HUES6 (cell line): ENCODE data around the gene ASMTL.
"Not testable (repeated sequence)": the region's sequence is repeated elsewhere in the genome, so short reads cannot be mapped to it uniquely, and the experiment has no call there.

Experiments
- H3K27ac ChIP-seq: 2 replicates; pipeline ENCODE4 v1.7.0; 2013; ENCODE audit warnings: low read depth, mild to moderate bottlenecking, low read length, inconsistent platforms
- H3K27me3 ChIP-seq: 2 replicates; pipeline ENCODE4 v1.6.1; 2013; ENCODE audit warnings: low read length; ENCODE audit not compliant: control insufficient read depth, insufficient read depth
- H3K36me3 ChIP-seq: 2 replicates; pipeline ENCODE4 v1.6.1; 2013; ENCODE audit warnings: low read length; ENCODE audit not compliant: control insufficient read depth, insufficient read depth
- H3K4me1 ChIP-seq: 2 replicates; pipeline ENCODE4 v1.6.1; 2013; ENCODE audit warnings: low read length; ENCODE audit not compliant: control insufficient read depth, insufficient read depth
- H3K4me3 ChIP-seq: 2 replicates; pipeline ENCODE4 v1.5.1; 2013; ENCODE audit warnings: low read depth, low read length
- H3K9ac ChIP-seq: one replicate; pipeline ENCODE4 v1.6.1; 2013; ENCODE audit warnings: mild to moderate bottlenecking, low read length
- H3K9me3 ChIP-seq: 2 replicates; pipeline ENCODE4 v1.6.1; 2013; ENCODE audit warnings: low read depth, low read length; ENCODE audit not compliant: control insufficient read depth, insufficient read depth

ASMTL gene

GRCh38 chrX:1380672-1381233, 72.0 kb downstream of the ASMTL start:
- Histone ChIP-seq H3K27ac (no peak overlapping the region), H3K9me3 (no peaks in the 10 kb centered on the region), H3K4me3 (no peak overlapping the region), H3K36me3 (peaks cover 31% of the 10 kb centered on the region), H3K4me1 (0 out of 2 replicates have a peak, but pooled peaks cover 4% of the 10 kb centered on the region), H3K27me3 (no peaks in the 10 kb centered on the region), H3K9ac (no peak overlapping the region)

DNA sequence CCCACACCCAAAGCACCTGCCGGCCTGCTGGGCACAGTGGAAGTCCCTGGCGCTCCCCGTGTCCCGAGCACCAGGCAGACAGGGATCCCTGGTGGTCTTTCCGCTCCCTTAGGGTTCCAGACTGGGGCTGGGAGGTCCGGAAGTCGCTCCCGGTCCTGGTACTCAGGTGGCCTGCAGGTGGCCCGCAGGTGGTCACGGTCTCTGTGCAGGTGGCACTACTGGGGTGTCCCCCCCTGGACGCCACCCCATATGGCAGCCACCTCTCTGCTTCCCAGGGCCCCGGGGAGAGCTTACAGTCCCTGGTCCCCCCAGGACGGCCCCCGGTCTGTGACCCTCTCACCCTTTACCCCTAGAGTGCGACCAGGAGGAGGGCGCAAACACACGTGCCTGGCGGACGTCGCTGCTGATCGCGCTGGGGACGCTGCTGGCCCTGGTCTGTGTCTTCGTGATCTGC, 74.4 kb downstream of the ASMTL start:
- Histone ChIP-seq H3K4me3 (no peak overlapping the region), H3K36me3 (peaks cover 9% of the 10 kb centered on the region; the same call in 1 of the 2 replicates), H3K9me3 (no peaks in the 10 kb centered on the region), H3K27ac (no peak overlapping the region), H3K4me1 (0 out of 2 replicates have a peak, but pooled peaks cover 4% of the 10 kb centered on the region), H3K9ac (no peak overlapping the region), H3K27me3 (no peaks in the 10 kb centered on the region)

GRCh38 chrX:1368385-1368698, 84.4 kb downstream of the ASMTL start:
- H3K27ac ChIP-seq = no peak overlapping the region
- no peaks in the 10 kb centered on the region for H3K9me3 ChIP-seq
- no peak overlapping the region for H3K4me3 ChIP-seq
- H3K9ac ChIP-seq = no peak overlapping the region
- no peaks in the 10 kb centered on the region for H3K27me3 ChIP-seq
- H3K36me3 ChIP-seq = no peaks in the 10 kb centered on the region
- H3K4me1 ChIP-seq = no peaks in the 10 kb centered on the region

DNA sequence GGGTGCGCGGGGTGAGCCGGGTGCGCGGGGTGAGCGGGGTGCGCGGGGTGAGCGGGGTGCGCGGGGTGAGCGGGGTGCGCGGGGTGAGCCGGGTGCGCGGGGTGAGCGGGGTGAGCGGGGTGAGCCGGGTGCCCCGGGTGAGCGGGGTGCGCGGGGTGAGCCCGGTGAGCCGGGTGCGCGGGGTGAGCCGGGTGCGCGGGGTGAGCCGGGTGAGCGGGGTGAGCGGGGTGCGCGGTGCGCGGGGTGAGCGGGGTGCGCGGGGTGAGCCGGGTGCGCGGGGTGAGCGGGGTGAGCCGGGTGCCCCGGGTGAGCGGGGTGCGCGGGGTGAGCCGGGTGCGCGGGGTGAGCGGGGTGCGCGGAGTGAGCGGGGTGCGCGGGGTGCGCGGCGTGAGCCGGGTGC, 86.3 kb downstream of the ASMTL start:
- H3K4me1 ChIP-seq, H3K36me3 ChIP-seq, H3K4me3 ChIP-seq, H3K27me3 ChIP-seq, H3K9ac ChIP-seq, H3K9me3 ChIP-seq, H3K27ac ChIP-seq: not testable (repeated sequence)

GRCh38 chrX:1361910-1362309, 90.8 kb downstream of the ASMTL start:
- Histone ChIP-seq H3K27ac (no peak overlapping the region), H3K4me3 (no peak overlapping the region), H3K9me3 (peaks cover 5% of the 10 kb centered on the region), H3K9ac (no peak overlapping the region), H3K27me3 (no peaks in the 10 kb centered on the region), H3K4me1 (no peaks in the 10 kb centered on the region), H3K36me3 (peaks cover 16% of the 10 kb centered on the region)

DNA sequence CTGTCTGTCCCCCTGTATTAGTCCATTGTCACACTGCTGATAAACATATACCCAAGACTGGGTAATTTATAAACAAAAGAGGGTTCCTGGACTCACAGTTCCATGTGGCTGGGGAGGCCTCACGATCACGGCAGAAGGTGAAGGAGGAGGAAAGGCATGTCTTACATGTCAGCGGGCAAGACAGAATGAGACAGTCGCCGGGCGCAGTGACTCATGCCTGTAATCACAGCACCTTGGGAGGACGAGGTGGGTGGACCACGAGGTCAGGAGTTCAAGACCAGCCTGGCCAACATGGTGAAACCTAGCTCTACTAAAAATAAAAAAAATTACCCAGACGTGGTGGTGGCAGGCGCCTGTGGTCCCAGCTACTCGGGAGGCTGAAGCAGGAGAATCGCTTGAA, 91.4 kb downstream of the ASMTL start:
- Histone ChIP-seq H3K9me3 (peaks cover 5% of the 10 kb centered on the region), H3K27me3 (no peaks in the 10 kb centered on the region), H3K4me3 (no peak overlapping the region), H3K4me1 (no peaks in the 10 kb centered on the region), H3K36me3 (peaks cover 16% of the 10 kb centered on the region), H3K27ac (no peak overlapping the region), H3K9ac (no peak overlapping the region)

DNA sequence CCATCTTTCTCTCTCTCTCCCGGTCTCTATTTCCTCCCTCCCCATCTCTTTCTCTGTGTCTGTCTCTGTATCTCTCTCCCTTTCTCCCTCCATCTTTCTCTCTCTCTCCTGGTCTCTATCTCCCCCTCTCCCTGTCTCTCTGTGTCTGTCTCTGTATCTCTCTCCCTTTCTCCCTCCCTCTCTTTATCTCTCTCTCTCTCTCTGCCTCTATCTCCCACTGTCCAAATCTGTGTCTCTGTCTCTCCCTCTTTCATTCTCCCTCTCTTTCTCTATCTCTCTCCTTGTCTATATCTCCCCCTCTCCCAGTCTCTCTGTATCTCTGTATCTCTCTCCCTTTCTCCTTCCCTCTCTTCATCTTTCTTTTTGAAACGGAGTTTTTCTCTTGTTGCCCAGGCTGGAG, 92.5 kb downstream of the ASMTL start:
- H3K27me3 ChIP-seq = no peaks in the 10 kb centered on the region
- H3K4me1 ChIP-seq = peaks cover 8% of the 10 kb centered on the region
- H3K27ac ChIP-seq = no peak overlapping the region
- H3K4me3 ChIP-seq = no peak overlapping the region
- no peak overlapping the region for H3K9ac ChIP-seq
- peaks cover 16% of the 10 kb centered on the region for H3K36me3 ChIP-seq
- H3K9me3 ChIP-seq = peaks cover 5% of the 10 kb centered on the region

DNA sequence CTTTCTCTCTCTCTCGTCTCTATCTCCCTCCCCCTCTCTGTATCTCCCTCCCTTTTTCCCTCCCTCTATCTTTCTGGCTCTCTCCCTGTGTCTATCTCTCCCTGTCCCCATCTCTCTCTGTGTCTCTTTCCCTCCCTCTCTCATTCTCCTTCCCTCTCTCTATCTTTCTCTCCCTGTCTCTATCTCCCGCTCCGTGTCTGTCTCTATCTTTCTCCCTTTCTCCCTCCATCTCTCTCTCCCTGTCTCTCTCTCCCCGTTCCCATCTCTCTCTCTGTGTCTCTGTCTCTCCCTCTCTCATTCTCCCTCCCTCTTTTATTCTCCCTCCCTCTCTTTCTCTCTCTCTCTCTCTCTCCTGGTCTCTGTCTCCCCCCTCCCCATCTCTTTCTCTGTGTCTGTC, 93.2 kb downstream of the ASMTL start:
- Histone ChIP-seq H3K27me3 (no peaks in the 10 kb centered on the region), H3K4me3 (no peak overlapping the region), H3K27ac (no peak overlapping the region), H3K9ac (no peak overlapping the region), H3K36me3 (peaks cover 16% of the 10 kb centered on the region), H3K4me1 (peaks cover 8% of the 10 kb centered on the region), H3K9me3 (peaks cover 5% of the 10 kb centered on the region)

- peaks cover 5% of the 10 kb centered on the region for H3K9me3 ChIP-seq
These were observed 93.8 kb downstream of the ASMTL start for GRCh38 chrX:1358793-1359476.

DNA sequence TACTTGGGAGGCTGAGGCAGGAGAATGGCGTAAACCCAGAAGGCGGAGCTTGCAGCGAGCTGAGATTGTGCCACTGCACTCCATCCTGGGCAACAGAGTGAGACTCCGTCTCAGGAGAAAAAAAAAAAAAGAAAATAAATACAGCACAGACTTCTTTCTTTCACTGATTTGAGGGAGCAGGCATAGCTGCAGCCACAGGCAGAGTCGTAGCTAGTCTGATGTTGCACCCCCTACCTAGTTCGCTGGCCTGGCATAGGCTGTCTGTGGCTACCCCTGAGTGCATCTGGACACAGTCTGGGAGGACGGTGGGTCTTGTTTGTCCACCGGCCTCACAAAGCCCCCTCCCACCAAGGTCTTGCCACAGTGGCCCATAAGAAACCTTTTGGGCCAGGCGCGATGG, 94.7 kb downstream of the ASMTL start:
- peaks cover 8% of the 10 kb centered on the region for H3K4me1 ChIP-seq
- H3K4me3 ChIP-seq = no peak overlapping the region
- no peaks in the 10 kb centered on the region for H3K27me3 ChIP-seq
- peaks cover 5% of the 10 kb centered on the region for H3K9me3 ChIP-seq
- H3K9ac ChIP-seq = no peak overlapping the region
- peaks cover 15% of the 10 kb centered on the region for H3K36me3 ChIP-seq
- no peak overlapping the region for H3K27ac ChIP-seq

More at GRCh38 chrX:1358793-1359476, 93.8 kb downstream of the ASMTL start:
- no peak overlapping the region for H3K9ac ChIP-seq
- no peak overlapping the region for H3K27ac ChIP-seq
- no peaks in the 10 kb centered on the region for H3K27me3 ChIP-seq
- H3K4me3 ChIP-seq = no peak overlapping the region
- peaks cover 16% of the 10 kb centered on the region for H3K36me3 ChIP-seq
- peaks cover 8% of the 10 kb centered on the region for H3K4me1 ChIP-seq

GRCh38 chrX:1355131-1356046, 97.3 kb downstream of the ASMTL start:
- peaks cover 5% of the 10 kb centered on the region for H3K9me3 ChIP-seq
- H3K4me1 ChIP-seq = peaks cover 8% of the 10 kb centered on the region
- peaks cover 11% of the 10 kb centered on the region for H3K36me3 ChIP-seq
- no peaks in the 10 kb centered on the region for H3K27me3 ChIP-seq
- no peak overlapping the region for H3K4me3 ChIP-seq
- peak overlapping the region; percentile 40 for H3K9ac ChIP-seq
- H3K27ac ChIP-seq = peak overlapping the region; percentile 71; the same call in 1 of the 2 replicates
